KMS-11 (cell line): ENCODE results near the gene CFAP299.

Source experiments
- H2AFZ ChIP-seq: fragments of 200-600 bp; sonication (generic); 2 replicates; pipeline ENCODE4 v1.6.1; 2016; ENCODE audit warnings: antibody characterized with exemption, mixed run types, low read depth
- H3K27ac ChIP-seq: fragments of 200-600 bp; sonication (generic); 2 replicates; pipeline ENCODE4 v1.6.1; 2016; ENCODE audit warnings: mild to moderate bottlenecking, mixed run types
- H3K27me3 ChIP-seq: fragments of 200-600 bp; sonication (generic); 2 replicates; pipeline ENCODE4 v1.6.1; 2017; ENCODE audit warnings: mild to moderate bottlenecking, low read depth, mixed run types, moderate library complexity; ENCODE audit not compliant: insufficient read depth
- H3K36me3 ChIP-seq: fragments of 200-600 bp; sonication (generic); 2 replicates; pipeline ENCODE4 v1.6.1; 2017; ENCODE audit warnings: mild to moderate bottlenecking, mixed run types; ENCODE audit not compliant: insufficient read depth
- H3K4me1 ChIP-seq: fragments of 200-600 bp; sonication (generic); 2 replicates; pipeline ENCODE4 v1.6.1; 2016; ENCODE audit warnings: mild to moderate bottlenecking, low read depth, mixed run types; ENCODE audit not compliant: poor library complexity, severe bottlenecking
- H3K4me2 ChIP-seq: fragments of 200-600 bp; sonication (generic); 2 replicates; pipeline ENCODE4 v1.7.0; 2016; ENCODE audit warnings: mild to moderate bottlenecking, mixed run types
- H3K4me3 ChIP-seq: fragments of 200-600 bp; sonication (generic); IDR thresholded peaks from 2 replicates; pipeline ENCODE4 v1.6.1; 2017; ENCODE audit warnings: low read depth, low read length, mixed read lengths; ENCODE audit not compliant: insufficient read depth
- H3K79me2 ChIP-seq: fragments of 200-600 bp; sonication (generic); 2 replicates; pipeline ENCODE4 v1.6.1; 2016; ENCODE audit warnings: low read depth, mixed run types; ENCODE audit not compliant: insufficient read depth
- H3K9ac ChIP-seq: fragments of 200-600 bp; sonication (generic); 2 replicates; pipeline ENCODE4 v1.6.1; 2016; ENCODE audit warnings: mild to moderate bottlenecking, mixed run types
- H4K20me1 ChIP-seq: fragments of 200-600 bp; sonication (generic); 2 replicates; pipeline ENCODE4 v1.6.1; 2016; ENCODE audit warnings: mild to moderate bottlenecking, mixed run types; ENCODE audit not compliant: insufficient read depth
- CTCF ChIP-seq: fragments of 200-600 bp; sonication (generic); conservative IDR thresholded peaks from 2 replicates; pipeline ENCODE4 v1.6.1; 2017; ENCODE audit warnings: low read depth, mild to moderate bottlenecking, antibody characterized with exemption, low read length, moderate library complexity, mixed read lengths

Gene CFAP299

GRCh38 chr4:80811406-80811805 is 475.9 kb downstream of the CFAP299 start:
- no peak overlapping the region for H3K27ac ChIP-seq
- H3K4me3 ChIP-seq = no peak overlapping the region
- no peaks in the 10 kb centered on the region for H3K27me3 ChIP-seq
- no peaks in the 10 kb centered on the region for H3K79me2 ChIP-seq
- no peaks in the 10 kb centered on the region for H4K20me1 ChIP-seq
- H3K36me3 ChIP-seq = no peaks in the 10 kb centered on the region
- H3K9ac ChIP-seq = no peak overlapping the region
- H2AFZ ChIP-seq = no peak overlapping the region
- H3K4me2 ChIP-seq = no peak overlapping the region
- no peaks in the 10 kb centered on the region for H3K4me1 ChIP-seq
- no peak for TF ChIP-seq CTCF

DNA sequence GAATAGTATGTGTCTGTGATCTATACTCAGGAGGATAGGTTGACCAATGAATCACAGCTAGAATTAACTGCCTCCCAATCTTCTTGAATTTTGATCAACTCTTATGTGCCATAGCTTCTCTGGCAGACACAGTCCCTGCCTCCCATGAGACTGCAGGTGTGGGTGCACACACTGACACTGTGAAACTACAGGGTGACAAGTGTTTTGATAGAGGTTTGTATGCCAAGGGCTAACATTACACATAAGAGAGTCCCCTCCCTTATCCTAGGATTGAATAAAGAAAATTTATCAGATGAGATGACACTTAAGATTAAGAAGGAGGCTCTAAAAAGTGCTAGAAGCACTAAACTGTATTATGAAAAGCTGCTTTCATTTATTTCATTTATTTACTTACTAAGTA is 476.6 kb downstream of the CFAP299 start:
- Histone ChIP-seq H2AFZ (no peak overlapping the region), H3K27me3 (no peaks in the 10 kb centered on the region), H3K79me2 (no peaks in the 10 kb centered on the region), H3K36me3 (no peaks in the 10 kb centered on the region), H4K20me1 (no peaks in the 10 kb centered on the region), H3K4me3 (no peak overlapping the region), H3K27ac (no peak overlapping the region), H3K9ac (no peak overlapping the region), H3K4me1 (no peaks in the 10 kb centered on the region), H3K4me2 (no peak overlapping the region)
- no peak for TF ChIP-seq CTCF

GRCh38 chr4:80814266-80814665 is 478.7 kb downstream of the CFAP299 start:
- H2AFZ ChIP-seq = no peak overlapping the region

GRCh38 chr4:80831383-80832361 is 496.1 kb downstream of the CFAP299 start:
- no peaks in the 10 kb centered on the region for H4K20me1 ChIP-seq
- no peak for TF ChIP-seq CTCF
- no peak overlapping the region for H3K4me2 ChIP-seq
- H3K4me3 ChIP-seq = no peak overlapping the region
- H3K4me1 ChIP-seq = no peaks in the 10 kb centered on the region
- no peak overlapping the region for H3K9ac ChIP-seq
- H3K36me3 ChIP-seq = no peaks in the 10 kb centered on the region
- no peaks in the 10 kb centered on the region for H3K79me2 ChIP-seq
- no peak overlapping the region for H3K27ac ChIP-seq
- no peak overlapping the region for H2AFZ ChIP-seq
- H3K27me3 ChIP-seq = no peaks in the 10 kb centered on the region

More at GRCh38 chr4:80814266-80814665, 478.7 kb downstream of the CFAP299 start:
- no peaks in the 10 kb centered on the region for H3K79me2 ChIP-seq
- no peaks in the 10 kb centered on the region for H3K27me3 ChIP-seq
- no peak overlapping the region for H3K4me2 ChIP-seq
- H3K9ac ChIP-seq = no peak overlapping the region
- no peak overlapping the region for H3K4me3 ChIP-seq
- no peaks in the 10 kb centered on the region for H4K20me1 ChIP-seq
- H3K4me1 ChIP-seq = no peaks in the 10 kb centered on the region
- no peaks in the 10 kb centered on the region for H3K36me3 ChIP-seq
- H3K27ac ChIP-seq = no peak overlapping the region
- TF ChIP-seq CTCF = no peak
